Heart left ventricle (tissue), 13 donors: Measurements from ENCODE around the gene TGFBR2.

ENCODE experiments used
- CTCF ChIP-seq, 12 donors: fragments of 200-600 bp; sonication (generic) in 4 of 12; IDR thresholded peaks; one replicate each; pipeline versions ENCODE4 v1.5.0 to v1.8.0; 2018 to 2022; ENCODE audit warnings: antibody characterized with exemption in 12 of 12, mild to moderate bottlenecking in 5 of 12
- POLR2A ChIP-seq, 2 donors: fragments of 450-650 bp; IDR thresholded peaks; one replicate each; pipeline ENCODE4 v1.6.1; 2017; ENCODE audit warnings: antibody characterized with exemption in 2 of 2, mild to moderate bottlenecking in 2 of 2, moderate library complexity in 2 of 2
- donor health status: ischemic (EF 13 %, LVEDD 7.1; RV severe dilation, severe dysfunction).
- donor health status: DM: no; HTN: yes; CAD: no.
- donor health status: DM: no; HTN: no; CAD: no.
- donor health status: ischemic (EF 25% LVEDD 6.9; RV normal size, moderate dysfunction).
- donor health status: ischemic (EF 25% LVEDD 5.7; RV mildly dilated, moderate dysfunction).
- donor health status: ischemic (EF 35%, LVEDD 5.7; RV mildly dilated, moderate dysfunction).
- donor health status: nonischemic (EF 11% LVEDD 7.7; RV severe dilation, severe dysfunction).
- donor health status: DM: yes; HTN: yes; CAD: no.
- donor health status: PGD.
- donor health status: ischemic (EF 29% LVEDD 5.4; RV normal size, mild dysfunction).
- donor health status: nonischemic (EF 23%, LVEDD 6.1; RV moderate dilation, normal function).

DNA sequence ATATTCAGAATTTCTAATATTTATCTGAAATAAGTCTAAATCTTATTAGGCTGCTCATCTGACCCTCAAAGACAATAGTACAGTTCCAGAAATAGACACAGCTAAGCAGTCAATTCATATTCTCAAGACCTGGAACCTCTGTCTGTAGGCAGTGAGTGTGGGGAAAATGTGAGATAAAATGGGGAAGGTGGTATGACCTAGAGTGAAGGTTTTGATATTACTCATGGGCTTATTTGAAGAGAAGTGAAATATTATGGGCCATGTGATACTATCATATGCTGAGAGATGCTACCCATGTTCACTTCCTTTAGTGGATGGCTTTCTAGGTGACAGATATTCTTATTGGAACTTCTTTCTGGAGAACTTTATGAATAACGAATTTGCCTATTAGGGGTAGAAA is 33.5 kb downstream of the TGFBR2 start:
- no peak for TF ChIP-seq CTCF (IDR thresholded peaks at IDR 0.05)
- no peak for TF ChIP-seq POLR2A (IDR thresholded peaks at IDR 0.05)
